Stimulated activated CD8-positive, alpha-beta memory T cell treated with anti-CD3 and anti-CD28 coated beads, Interleukin-7, amount 100 ng/mL, for 1 hour (primary cell): ENCODE measurements around the gene ZNF277.

ENCODE experiments used
- DNase-seq, 2 donors: peaks; one replicate each; pipeline ENCODE4 v3.0.0-alpha.2; 2020; ENCODE audit warnings: low read depth in 2 of 2

Gene ZNF277

GRCh38 chr7:112254156-112254555 lies 47.7 kb downstream of the ZNF277 start:
- DNase-seq: no peak

- no peak for DNase-seq
Observed at GRCh38 chr7:112254709-112255387, 48.4 kb downstream of the ZNF277 start.

DNA sequence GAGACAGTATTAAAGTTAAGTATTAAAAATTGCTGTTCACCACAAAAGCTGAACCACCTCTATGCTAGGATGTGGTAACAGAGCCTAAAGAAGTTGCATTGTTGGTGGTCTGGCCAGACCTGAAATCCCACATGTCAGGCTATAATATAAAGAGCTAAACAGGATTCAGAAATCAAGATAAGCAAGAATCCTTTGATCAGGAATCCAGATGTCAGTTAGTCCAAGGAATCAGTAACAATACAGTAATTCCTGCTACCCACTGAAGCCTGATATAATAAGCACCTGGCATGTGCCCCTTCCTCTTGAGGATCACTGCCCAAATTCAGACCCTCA lies 48.9 kb downstream of the ZNF277 start:
- no peak for DNase-seq

DNA sequence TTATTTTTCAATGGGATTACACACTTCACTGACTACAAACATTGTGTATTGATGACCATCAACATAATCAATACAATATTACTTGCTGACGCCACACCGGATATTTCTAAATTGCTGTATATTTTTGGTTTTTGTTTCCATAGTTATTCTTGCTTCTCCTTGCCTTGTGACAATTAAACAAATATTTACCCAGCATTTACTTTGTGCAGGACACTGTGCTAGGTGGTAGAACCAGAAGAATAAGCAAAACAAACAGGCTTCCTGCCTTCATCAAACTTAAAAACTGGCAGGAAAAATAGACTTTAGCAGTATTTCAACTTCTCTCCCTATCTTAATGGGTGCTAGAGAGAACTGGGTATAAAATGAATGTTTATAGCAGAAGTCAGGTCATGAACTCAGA lies 50.6 kb downstream of the ZNF277 start:
- DNase-seq: no peak

DNA sequence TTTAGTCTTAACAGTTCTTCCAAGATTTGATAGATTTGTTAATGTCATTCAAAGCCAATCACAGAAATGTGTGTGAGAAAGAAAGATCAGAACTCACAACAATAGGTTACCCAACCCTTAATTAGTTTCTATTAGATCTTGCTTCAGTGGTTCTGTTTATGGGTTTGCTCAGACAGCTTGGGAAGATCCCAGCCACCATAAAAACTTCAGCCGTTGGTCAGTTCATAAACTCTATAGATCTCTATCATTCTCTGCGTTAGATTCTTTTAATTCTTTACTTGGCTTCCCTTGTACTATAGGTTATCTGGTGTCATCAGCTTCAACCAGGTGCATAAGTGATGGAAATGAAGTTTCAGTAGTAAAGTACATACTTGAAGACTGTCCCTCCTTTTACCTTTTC lies 54.4 kb downstream of the ZNF277 start:
- DNase-seq: no peak

DNA sequence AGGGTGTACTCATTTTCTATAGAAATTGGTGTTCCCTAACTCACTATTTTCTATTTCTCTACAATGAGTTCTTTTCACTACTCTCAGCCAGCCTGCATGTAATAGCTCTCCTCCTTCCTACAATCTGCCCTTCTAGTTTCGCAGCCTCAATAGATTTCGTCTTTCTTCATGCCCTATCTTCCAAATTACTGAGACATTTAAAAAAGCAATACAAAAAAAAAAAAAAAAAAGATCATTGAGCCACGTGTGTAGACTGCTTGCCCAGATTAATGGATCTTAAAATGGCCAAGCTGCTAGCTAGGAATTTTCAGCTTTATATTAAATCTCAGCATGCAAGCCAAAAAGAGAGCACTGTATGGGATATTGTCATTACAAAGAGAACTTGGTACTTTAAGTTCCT lies 55.5 kb downstream of the ZNF277 start:
- no peak for DNase-seq

GRCh38 chr7:112262855-112263487 lies 56.5 kb downstream of the ZNF277 start:
- DNase-seq: no peak

DNA sequence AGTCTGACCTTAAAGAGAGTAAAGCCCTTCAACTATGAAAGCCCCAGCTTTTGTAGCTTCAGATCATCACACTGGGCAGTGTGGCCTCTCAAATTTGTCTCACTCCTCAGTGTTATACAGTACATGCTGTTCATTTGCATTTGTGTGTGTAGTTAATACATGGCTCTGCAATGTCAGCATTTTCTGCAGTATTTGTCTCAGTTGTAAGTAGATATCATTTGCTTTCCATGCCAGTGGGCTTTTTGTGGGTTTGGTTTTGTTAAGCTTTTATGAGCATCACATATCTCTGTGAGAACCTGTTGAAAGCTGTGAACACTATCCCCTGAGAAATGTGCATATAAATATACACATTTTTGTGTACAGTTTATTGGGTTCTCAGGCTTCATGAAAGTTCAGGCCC lies 57.0 kb downstream of the ZNF277 start:
- no peak for DNase-seq

DNA sequence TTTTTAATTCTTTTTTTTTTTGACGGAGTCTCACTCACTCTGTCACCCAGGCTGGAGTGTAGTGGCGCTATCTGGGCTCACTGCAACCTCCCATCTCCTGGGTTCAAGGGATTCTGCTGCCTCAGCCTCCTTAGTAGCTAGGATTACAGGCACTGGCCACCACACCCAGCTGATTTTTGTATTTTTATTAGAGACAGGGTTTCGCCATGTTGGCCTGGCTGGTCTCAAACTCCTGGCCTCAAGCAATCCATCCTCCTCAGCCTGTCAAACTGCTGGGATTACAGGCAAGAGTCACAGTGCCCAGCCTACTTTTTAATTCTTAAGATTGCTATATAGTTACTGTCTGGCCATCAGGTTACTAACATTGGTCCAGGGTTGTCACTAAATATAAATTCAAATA lies 59.6 kb downstream of the ZNF277 start:
- no peak for DNase-seq

DNA sequence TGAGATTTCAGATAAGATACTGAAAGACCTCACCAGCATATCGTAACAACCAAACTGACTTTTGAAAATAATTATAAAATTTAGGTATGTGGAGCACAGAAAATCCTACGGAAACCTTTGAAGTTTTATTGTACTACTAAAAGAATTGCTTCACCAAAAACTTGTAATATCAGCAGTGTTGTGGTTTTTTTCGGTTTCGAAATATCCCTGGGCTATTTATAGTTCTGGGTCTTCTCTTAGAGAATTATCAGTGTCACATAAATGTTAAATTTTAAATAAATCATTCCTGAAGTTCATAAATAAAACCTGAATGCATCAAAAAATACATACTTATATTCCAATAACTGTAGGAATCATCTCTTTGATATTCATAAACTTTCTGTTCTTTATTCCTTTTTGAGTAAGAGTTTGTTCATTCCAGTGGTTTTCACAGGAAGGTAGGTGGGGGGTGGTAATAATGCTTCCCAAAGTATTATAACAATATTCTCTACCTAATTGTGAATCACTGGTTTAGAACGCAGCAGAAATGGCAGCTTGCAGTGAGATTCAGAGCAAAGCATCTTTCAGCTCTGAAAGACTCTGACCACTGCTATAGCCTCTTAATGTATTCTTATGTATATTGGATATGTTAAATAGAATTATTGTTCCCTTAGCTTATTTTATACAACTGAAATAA lies 60.2 kb downstream of the ZNF277 start:
- DNase-seq: no peak

DNA sequence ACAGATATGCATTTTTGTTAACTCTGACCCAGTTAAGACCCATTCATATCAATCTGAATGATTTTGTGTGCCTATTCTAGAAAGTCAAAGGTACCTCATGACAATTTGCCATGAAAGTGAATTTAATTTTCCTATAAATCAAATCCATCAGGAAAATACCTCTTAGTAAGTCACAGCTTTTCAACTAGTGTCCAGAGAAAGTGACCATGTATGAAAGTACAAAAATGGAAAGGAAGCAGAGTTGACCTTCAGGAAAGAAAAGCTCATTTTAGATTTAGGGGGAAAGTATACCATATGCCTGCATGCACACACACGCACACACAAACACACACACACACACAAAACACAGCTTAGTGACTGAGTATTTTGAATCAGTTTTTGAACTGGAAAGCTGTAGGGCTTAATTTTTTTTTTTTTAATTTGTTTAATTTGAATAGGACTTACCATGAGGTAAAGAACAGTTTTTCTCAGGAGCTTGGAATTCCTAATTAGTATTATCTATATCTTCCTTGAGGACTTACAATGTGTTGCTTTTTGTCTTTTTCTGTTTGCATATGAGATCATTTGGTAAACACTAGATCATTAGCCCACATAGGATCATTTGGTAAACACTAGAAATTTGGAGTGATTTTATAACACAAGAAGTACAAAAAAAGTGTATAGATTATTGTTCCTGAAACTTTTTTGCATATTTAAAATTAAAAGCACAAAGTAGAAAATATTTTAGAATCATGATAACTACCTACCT lies 61.6 kb downstream of the ZNF277 start:
- no peak for DNase-seq

- no peak for DNase-seq
Observed at GRCh38 chr7:112271162-112271561, 64.7 kb downstream of the ZNF277 start.

- no peak for DNase-seq
Observed at GRCh38 chr7:112272921-112273561, 66.5 kb downstream of the ZNF277 start.

GRCh38 chr7:112279042-112279441 lies 72.5 kb downstream of the ZNF277 start:
- DNase-seq: no peak

DNA sequence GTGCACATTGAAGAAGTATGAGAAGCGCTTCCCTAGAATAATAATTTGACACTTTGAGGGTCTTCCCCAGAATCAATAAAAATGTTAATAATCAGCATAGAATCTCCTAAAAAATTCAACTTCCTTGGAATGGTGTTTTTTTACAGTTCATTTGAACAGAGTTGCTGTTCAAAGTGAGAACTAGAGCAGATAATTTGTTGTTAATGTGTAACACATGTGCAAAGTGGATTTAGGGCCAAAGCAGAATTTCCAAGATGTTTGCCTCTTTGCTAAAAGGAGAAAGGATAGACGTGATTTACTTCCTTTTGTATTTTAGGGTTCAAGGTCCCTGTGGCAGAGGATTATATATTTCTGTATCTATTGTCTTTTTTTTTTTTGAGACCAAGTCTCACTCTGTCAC lies 73.8 kb downstream of the ZNF277 start:
- no peak for DNase-seq

DNA sequence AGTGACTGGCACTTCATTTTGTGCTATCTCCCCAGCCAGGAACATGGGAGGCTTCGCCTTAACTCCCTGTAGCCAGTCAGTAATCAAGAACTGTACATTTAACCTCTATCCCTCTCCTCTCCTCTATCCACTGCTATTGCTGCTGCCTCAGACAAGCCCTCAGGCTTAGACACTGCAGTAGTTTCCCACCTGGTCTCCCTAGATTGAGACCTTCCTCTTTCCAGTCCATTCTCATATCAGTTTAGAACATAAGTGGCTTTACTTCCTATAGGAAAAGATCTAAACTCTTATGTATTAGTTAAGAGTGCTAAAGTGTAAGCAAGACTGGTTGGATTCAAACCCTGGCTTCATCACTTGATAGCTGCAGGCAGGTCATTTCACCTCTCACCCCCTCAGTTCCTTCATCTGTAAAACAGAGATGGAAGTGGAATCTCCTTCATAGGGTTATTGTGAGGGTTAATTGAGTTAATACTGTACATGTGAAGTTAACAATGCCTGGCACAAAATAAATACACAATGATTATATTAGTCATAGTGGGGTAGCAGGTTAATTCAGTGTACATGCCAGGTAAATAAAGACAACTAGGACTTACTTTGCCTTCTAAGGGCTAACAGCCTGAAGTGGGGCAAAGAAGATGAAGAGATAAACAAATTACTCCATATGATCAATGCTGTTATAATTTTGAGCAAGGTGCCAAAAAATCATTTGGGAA lies 76.1 kb downstream of the ZNF277 start:
- no peak for DNase-seq

- DNase-seq: no peak
Observed at GRCh38 chr7:112283382-112283910, 77.0 kb downstream of the ZNF277 start.

- DNase-seq: no peak
Observed at GRCh38 chr7:112286250-112287086, 80.0 kb downstream of the ZNF277 start.

GRCh38 chr7:112288301-112288700 lies 81.8 kb downstream of the ZNF277 start:
- DNase-seq: no peak

DNA sequence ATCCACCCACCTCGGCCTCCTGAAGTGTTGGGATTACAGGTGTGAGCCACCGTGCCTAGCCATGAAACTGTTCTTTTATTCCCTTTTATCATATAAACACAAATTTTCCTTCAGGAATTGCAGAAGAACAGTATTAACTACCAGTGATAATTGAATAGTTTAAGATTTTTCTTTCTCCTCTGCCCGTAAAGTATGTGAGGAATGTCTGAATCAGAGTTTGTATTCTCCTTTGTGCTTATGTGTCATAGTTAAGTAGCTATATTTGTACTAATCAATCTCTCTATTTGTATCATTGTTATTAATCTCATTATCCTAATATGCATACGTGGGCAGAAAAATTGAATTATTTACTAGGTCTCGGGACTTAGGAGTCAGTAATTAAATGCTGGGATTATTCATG lies 83.6 kb downstream of the ZNF277 start:
- no peak for DNase-seq
